HG02884 (cell line): ENCODE data around the gene HAL.

Experiments used
- ATAC-seq: cut with Tn5 transposase; IDR thresholded peaks from one replicate; pipeline ENCODE4 v1.9.1; 2021; ENCODE audit warnings: mild to moderate bottlenecking, moderate library complexity; ENCODE audit not compliant: unreplicated experiment

Gene HAL

GRCh38 chr12:96014943-96015599 is 18.9 kb upstream of the HAL start:
- no peak for ATAC-seq

- ATAC-seq = no peak
Measured at GRCh38 chr12:96007729-96008128, 11.6 kb upstream of the HAL start.

GRCh38 chr12:96006727-96007126 is 10.6 kb upstream of the HAL start:
- ATAC-seq = no peak

DNA sequence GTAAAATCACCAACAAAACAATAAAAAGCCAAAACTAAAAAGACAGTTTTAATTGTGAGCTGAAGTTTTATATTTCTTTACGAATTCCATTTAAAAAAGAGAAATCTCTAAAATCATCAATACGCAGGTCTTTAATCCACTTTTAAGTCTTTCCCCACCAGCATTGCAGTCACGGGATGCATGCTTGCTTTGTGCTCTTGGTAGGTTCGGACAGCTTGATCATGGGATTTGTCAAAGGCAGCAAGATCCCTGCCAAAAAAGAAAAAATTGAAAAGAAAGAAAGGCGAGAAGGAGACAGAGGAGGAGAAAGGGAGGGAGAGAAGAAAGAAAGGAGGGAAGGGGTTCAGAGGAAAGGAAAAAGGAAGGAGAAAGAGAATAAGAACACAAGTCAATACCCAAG is 4.7 kb upstream of the HAL start:
- no peak for ATAC-seq

- ATAC-seq = no peak
Measured at GRCh38 chr12:95999484-95999883, 3.3 kb upstream of the HAL start.

- peak; percentile 98 for ATAC-seq
Measured at GRCh38 chr12:95998611-95999286, 2.6 kb upstream of the HAL start.

DNA sequence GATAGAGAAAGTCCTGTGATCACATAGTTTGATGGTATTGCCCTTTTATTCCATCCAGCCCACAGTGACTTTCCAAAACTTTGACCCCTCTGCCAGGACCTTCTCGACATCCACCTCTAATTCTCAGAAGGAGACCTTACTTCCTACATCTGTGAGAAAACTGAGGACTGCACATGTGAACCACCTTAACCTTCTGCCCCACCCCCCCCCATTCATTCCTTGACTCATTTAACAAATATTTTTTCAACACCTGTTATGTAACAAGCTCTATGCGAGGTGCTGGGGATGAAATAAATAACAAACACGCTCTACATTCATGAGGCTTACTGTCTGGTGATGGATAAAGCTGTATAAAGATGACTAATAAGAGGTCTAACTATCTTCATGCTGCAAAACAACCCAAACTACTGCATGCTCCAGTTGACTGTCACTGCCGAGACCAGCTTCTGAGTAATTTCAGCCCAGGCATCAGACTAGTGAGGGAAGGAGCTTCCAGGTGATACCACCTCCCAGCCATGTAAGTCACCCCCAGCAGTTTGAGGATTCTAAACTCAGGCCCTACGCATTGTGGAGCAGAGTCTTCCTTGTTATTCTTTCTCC is 1.9 kb upstream of the HAL start:
- no peak for ATAC-seq

DNA sequence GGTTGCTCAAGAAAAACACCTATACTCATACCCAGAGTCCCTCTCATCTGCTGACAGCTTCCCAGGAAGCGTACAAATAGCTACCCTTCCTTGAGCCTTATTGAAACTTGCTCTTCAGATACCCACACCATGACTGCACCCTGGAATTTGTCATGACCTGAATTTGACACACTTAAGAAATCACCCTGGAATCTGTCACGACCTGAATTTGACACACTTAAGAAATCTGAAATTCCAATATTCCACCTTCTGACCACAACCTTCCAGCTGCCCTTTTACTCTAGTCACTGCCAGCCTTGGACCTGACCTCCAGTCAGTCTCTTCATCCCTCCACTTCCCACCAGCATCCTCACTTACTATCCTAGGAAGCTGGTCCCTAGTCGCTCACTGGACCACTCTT is 1.1 kb upstream of the HAL start:
- ATAC-seq = no peak

DNA sequence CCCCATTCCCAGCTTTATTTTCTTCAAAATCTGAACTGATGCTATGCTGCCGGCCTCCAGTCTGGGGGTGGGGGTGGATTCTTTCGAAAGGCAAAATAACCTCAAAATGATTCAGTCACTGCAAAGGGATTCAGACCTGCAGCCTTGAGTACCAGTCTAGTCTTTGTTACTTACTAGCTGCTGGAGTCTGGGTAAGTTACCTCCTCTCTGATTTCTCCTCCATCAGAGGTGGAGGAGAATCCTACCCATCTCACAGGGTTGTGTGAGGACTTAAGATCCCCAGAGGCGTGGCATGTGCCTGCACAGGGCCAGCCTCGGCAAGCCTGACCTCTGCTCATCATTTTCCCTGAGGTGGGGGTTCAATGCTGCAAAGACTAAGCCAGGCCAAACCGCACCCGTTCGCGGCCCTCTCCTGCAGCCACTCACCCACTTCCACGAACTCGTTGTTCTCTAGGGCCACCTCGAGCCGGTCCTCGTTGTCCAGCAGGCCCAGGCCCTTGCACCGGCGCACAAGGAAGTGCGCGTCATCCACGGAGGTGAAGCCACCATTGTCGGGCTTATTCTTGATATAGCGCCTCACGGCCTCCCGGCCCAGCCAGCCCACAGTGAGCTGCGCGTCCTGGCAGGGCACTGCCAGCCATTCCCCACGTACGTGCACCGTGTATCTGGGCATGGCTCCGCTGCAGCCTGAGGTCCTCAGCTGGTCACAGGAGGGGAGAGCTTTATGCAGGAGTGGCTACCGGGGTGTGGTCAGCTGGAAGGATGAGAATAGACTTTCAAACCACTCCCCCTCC is 709 bp downstream of the HAL start:
- no peak for ATAC-seq

DNA sequence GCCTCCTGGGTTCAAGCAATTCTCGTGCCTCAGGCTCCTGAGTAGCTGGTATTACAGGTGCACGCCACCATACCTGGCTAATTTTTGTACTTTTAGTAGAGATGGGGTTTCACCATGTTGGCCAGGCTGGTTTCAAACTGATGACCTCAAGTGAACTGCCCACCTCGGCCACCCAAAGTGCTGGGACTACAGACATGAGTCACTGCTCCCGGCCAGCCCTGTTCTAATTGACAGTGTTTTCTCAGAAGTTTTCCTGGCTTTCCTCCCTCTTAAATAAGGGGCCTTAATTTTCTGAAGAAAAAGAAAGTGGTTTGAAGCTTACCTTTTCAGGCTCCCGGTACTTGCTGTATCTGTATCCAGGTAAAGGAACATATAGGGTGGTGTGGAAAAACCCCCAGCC is 1.7 kb downstream of the HAL start:
- ATAC-seq = no peak

DNA sequence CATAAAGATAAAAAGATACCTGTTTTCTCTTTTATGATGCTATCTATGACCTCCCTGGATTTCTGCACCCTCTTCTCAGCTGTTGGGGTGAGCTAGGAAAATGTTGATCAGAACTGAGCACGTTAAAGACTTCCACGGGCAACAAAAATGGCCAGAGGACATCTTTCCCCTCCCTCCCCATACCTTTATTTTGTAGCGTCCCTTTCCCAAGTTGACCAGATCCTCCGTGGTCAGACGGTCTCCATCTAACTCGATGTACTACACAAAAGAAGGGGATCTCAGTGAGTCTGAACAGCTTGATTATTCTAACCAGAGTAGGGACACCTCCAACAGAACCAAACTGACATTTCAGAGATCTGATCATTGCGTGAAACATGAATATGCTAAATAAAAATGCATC is 2.2 kb downstream of the HAL start:
- no peak for ATAC-seq

DNA sequence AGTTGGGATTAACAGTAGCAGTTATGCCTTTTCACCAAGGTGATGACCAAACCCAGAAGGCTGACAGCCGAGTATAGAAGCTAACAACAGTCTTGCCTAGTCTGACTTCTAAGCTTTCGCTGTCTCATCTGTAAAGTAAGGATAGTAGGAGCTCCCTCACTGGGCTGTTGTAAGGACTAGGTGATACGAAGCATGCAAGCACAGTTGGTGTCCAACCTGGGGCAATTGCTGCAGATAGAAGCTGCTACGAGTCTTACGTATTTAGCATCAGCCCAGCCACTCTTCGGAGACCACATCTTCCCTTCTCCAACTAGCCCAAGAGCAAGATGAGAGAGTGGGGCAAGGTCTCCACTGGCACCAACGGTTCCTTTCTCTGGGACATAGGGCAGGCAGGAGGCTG is 6.0 kb downstream of the HAL start:
- no peak for ATAC-seq

GRCh38 chr12:95989504-95990123 is 6.5 kb downstream of the HAL start:
- ATAC-seq = no peak

GRCh38 chr12:95988506-95989275 is 7.5 kb downstream of the HAL start:
- no peak for ATAC-seq

DNA sequence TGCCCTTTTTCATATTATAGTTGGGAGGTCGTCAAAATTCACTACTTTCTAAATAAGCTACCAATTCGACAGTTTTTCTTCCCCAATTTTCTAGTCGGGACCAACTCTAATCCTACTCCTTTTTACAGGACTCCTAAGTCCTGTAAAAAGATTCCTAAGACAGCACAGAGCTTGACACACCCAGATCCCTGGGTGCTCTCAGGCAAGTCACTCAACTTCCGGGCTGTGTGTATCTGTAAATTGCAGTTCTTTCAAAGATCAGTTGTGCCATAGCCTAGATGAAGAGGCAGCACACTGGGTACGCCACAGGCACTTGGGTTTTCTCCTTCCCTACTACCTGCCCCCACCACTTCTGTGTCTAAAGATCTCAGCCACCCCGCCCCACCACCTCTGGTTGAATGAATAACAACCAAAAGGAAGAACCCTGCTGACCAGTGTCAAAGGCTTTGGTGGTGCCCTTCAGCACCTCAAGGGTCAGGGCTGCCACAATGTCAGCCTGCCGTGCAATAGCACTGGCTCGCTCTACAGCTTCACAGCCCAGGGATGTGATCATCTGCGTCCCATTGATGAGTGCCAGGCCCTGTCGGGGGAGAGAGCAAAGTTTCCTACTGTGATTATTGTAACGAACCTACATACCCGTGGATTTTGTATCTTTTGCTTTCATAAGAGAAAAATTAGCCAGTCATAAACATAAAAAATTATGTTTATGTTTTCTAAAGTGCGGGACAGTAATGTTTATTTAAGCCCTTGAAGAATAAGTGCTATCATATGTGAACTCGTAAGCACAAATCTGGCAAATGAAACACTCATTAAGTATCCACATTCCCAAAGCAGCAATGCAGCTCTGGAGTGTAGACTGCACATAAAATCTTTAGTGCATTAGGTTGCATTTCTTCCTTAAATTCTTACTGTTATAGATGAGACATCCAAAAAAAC is 9.2 kb downstream of the HAL start:
- no peak for ATAC-seq

DNA sequence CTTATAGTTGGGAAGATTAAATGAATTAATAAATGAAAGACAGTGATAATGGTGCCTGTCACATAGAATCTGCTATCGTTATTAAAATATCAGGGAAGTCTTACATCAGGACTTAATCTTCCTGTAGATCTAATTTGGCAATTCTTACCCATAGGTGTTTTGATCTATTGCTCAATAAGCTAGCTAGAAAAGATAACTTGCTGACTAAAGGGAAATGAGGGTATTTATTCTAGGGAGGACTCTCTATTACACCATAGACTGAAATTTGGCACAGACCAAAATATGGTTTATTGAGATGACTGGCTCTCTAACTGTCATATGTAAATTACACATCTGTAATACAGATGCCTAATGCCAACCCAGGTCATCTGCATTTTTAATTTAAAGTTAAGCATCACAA is 11.5 kb downstream of the HAL start:
- ATAC-seq = no peak

DNA sequence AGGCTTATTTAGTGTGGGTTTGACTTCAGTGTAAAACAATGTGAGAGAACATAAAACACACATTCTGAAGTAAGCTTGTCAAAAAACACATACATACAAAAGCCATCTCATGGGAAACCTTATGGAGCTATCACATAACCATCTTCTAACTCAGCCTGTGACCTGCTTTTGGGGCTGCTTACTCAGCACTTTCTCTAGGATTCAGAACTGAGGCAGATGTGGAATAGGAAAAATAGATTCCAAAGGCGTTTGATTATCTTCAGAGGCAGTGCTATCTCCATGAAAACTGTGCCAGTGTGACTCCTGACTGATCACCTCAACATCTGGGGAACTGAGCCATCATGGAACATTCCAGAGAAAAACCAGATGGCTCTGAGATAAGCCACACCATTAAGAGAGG is 13.5 kb downstream of the HAL start:
- no peak for ATAC-seq

DNA sequence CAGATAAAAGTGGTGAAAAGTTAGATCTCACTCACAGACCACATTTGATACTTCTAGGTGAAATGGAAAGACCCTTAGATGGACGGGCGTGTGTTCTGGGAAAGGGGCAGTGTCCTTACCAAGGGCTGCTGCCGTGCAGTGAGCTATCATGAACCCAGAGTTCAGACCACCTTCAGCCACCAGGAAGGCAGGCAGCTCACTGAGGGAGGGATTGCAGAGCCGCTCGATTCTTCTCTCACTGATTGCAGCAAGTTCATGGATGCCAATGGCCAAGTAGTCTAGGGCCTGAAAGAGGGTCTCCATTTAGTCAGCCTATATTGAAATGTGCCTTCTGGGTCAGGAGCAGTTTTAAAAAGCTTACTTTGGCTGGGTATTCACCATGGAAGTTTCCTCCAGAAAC is 15.7 kb downstream of the HAL start:
- no peak for ATAC-seq

- ATAC-seq = no peak
Measured at GRCh38 chr12:95978774-95979173, 17.4 kb downstream of the HAL start.
